Body of pancreas (tissue), 4 donors: Measurements from ENCODE around the gene PASD1. TPM values are rescaled to one million over a fixed set of nuclear protein-coding genes. Genes with fewer than 3 reads are reported as not detected.
"Not testable (repeated sequence)": the region's sequence is repeated elsewhere in the genome, so short reads cannot be mapped to it uniquely, and the experiment has no call there.

Experiments
- ATAC-seq: fragments of 150-250 bp; one replicate; pipeline ENCODE4 v1.9.1; 2016
- DNase-seq, 4 donors: peaks; one replicate each; pipeline ENCODE4 v3.0.0-alpha.2; 2019
- H3K27ac ChIP-seq, 4 donors: fragments of 200-600 bp; sonication (generic); 1 replicate in 3 of 4; 2 replicates in 1 of 4; pipeline versions ENCODE4 v1.5.1 to v1.6.1; 2016 to 2019; ENCODE audit warnings: mild to moderate bottlenecking in 1 of 4, mixed read lengths in 1 of 4, moderate library complexity in 1 of 4
- H3K27me3 ChIP-seq, 2 donors: fragments of 200-600 bp; sonication (generic); one replicate each; pipeline ENCODE4 v1.6.0; 2016; ENCODE audit warnings: mild to moderate bottlenecking in 1 of 2
- H3K36me3 ChIP-seq, 2 donors: fragments of 200-600 bp; sonication (generic); replicated peaks in 1 of 2; 2 replicates each; pipeline ENCODE4 v1.5.1; 2016; ENCODE audit warnings: low read depth in 2 of 2; ENCODE audit not compliant: insufficient read depth in 1 of 2
- H3K4me1 ChIP-seq: fragments of 200-600 bp; sonication (generic); one replicate; pipeline ENCODE4 v1.6.0; 2016
- H3K4me3 ChIP-seq, 2 donors: fragments of 200-600 bp; sonication (generic); 1 replicate in 1 of 2; 2 replicates in 1 of 2; pipeline ENCODE4 v1.5.1; 2016 to 2019
- H3K9me3 ChIP-seq, 3 donors: fragments of 200-600 bp; sonication (generic); 1 replicate in 2 of 3; 2 replicates in 1 of 3; pipeline ENCODE4 v1.5.1; 2016
- CTCF ChIP-seq, 7 experiments: fragments of 450-650 bp in 4 of 7; fragments of 200-600 bp in 3 of 7; sonication (generic) in 3 of 7; IDR thresholded peaks; one replicate each; pipeline ENCODE4 v1.5.1; 2016 to 2019; ENCODE audit warnings: antibody characterized with exemption in 7 of 7
- POLR2A ChIP-seq, 3 donors: fragments of 450-650 bp; IDR thresholded peaks; one replicate each; pipeline ENCODE4 v1.6.1; 2016; ENCODE audit warnings: antibody characterized with exemption in 3 of 3, mild to moderate bottlenecking in 2 of 3
- WGBS, 2 donors: methylation state at CpG; one replicate each; pipeline ENCODE4 v1.1.5; 2017; 5-methylcytosine and 5-hydroxymethylcytosine counted together
- intact Hi-C: fragments of 100-400 bp; cut with DNase I; formaldehyde crosslinking; loops from one replicate; pipeline ENCODE4 v1.15.1; 2023
- total RNA-seq, 2 donors: library from RNA; depleted of rRNA; stranded (reverse); fragments of >200 nt; gene quantifications; one replicate each; pipeline ENCODE4 v1.1.0, GENCODE V29; 2016

Gene PASD1
- total RNA-seq, 2 donors from 2014 or later = not detected

GRCh38 chrX:151536571-151536970, 26.9 kb upstream of the PASD1 start:
- no peak for ATAC-seq
- no peak overlapping the region for H3K4me3 ChIP-seq
- H3K27me3 ChIP-seq = no peaks in the 10 kb centered on the region
- no peak overlapping the region for H3K27ac ChIP-seq
- no peaks in the 10 kb centered on the region for H3K36me3 ChIP-seq
- TF ChIP-seq POLR2A (IDR thresholded peaks at IDR 0.05) = no peak
- TF ChIP-seq CTCF (IDR thresholded peaks at IDR 0.05) = no peak
- H3K4me1 ChIP-seq = no peaks in the 10 kb centered on the region
- no peaks in the 10 kb centered on the region for H3K9me3 ChIP-seq
- intact Hi-C loops = no loop called here
- no peak for DNase-seq

GRCh38 chrX:151537572-151537971, 25.9 kb upstream of the PASD1 start:
- H3K36me3 ChIP-seq = no peaks in the 10 kb centered on the region
- WGBS, 2 donors = 69 to 73% methylated on average over 1 of the region's 1 CpG

GRCh38 chrX:151538190-151539122, 25.0 kb upstream of the PASD1 start:
- H3K4me3 ChIP-seq = no peak overlapping the region
- H3K4me1 ChIP-seq = no peaks in the 10 kb centered on the region
- H3K9me3 ChIP-seq = no peaks in the 10 kb centered on the region
- no peaks in the 10 kb centered on the region for H3K27me3 ChIP-seq
- no peak overlapping the region for H3K27ac ChIP-seq
- intact Hi-C loops = no loop called here
- TF ChIP-seq POLR2A (IDR thresholded peaks at IDR 0.05) = no peak
- no peak for TF ChIP-seq CTCF (IDR thresholded peaks at IDR 0.05)
- no peak for ATAC-seq
- WGBS, 2 donors = 50 to 75% methylated on average over 2 to 3 of the region's 3 CpGs
- H3K36me3 ChIP-seq = no peaks in the 10 kb centered on the region
- no peak for DNase-seq

More at GRCh38 chrX:151537572-151537971, 25.9 kb upstream of the PASD1 start:
- no peak for ATAC-seq
- no peak overlapping the region for H3K27ac ChIP-seq
- no peaks in the 10 kb centered on the region for H3K27me3 ChIP-seq
- no peak for DNase-seq
- intact Hi-C loops = no loop called here
- H3K4me3 ChIP-seq = no peak overlapping the region
- H3K4me1 ChIP-seq = no peaks in the 10 kb centered on the region
- no peak for TF ChIP-seq CTCF (IDR thresholded peaks at IDR 0.05)
- TF ChIP-seq POLR2A (IDR thresholded peaks at IDR 0.05) = no peak
- H3K9me3 ChIP-seq = no peaks in the 10 kb centered on the region

- no peak overlapping the region for H3K4me3 ChIP-seq
- intact Hi-C loops = no loop called here
- H3K4me1 ChIP-seq = no peaks in the 10 kb centered on the region
- 50 to 60% methylated on average over 2 of the region's 2 CpGs for WGBS, 2 donors
- DNase-seq = no peak
- TF ChIP-seq POLR2A (IDR thresholded peaks at IDR 0.05) (no peak), CTCF (IDR thresholded peaks at IDR 0.05) (no peak)
- no peaks in the 10 kb centered on the region for H3K27me3 ChIP-seq
- H3K27ac ChIP-seq = no peak overlapping the region
- H3K36me3 ChIP-seq = no peaks in the 10 kb centered on the region
- H3K9me3 ChIP-seq = no peaks in the 10 kb centered on the region
- no peak for ATAC-seq
Measured at GRCh38 chrX:151543706-151544105, 19.8 kb upstream of the PASD1 start.

- H3K4me1 ChIP-seq, H3K27ac ChIP-seq, H3K9me3 ChIP-seq, H3K27me3 ChIP-seq, H3K36me3 ChIP-seq, intact Hi-C loops, DNase-seq, H3K4me3 ChIP-seq, ATAC-seq: not testable (repeated sequence)
- 66% methylated on average over 4 of the region's 6 CpGs; no CpG with 5 or more reads in 1 of the 2 donors for WGBS, 2 donors
Measured at GRCh38 chrX:151546226-151546625, 17.2 kb upstream of the PASD1 start.

GRCh38 chrX:151551176-151551575, 12.3 kb upstream of the PASD1 start:
- H3K4me3 ChIP-seq, H3K36me3 ChIP-seq, H3K27ac ChIP-seq, H3K4me1 ChIP-seq, H3K9me3 ChIP-seq, DNase-seq, intact Hi-C loops, ATAC-seq, H3K27me3 ChIP-seq: not testable (repeated sequence)
- 80 to 86% methylated on average over 1 to 10 of the region's 25 CpGs for WGBS, 2 donors
